Measurements from ENCODE around the gene RCCD1.

Gene RCCD1

DNA sequence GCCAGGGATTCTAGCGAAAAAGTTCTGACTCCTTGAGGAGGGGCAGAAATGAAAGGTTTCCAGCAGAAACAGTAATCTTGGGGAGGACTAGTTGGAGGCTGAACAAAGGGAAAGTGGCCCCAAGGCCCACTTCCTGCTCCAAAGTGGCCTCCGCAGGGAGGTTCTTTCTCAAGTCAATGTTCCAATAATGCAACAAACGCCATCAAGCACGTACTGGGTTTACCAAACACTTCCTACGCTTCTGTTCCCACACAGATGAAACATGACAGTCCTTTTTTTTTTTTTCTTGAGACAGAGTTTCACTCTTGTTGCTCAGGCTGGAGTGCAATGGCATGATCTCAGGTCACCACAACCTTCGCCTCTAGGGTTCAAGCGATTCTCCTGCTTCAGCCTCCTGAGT, 9.6 kb upstream of the RCCD1 start:
- no peak overlapping the region for H3K4me3 ChIP-seq (replicated peaks; ENCODE audit: low read depth, low read length)
- H3K27me3 ChIP-seq (replicated peaks; ENCODE audit: control insufficient read depth, insufficient read depth, low read length) = no peaks in the 10 kb centered on the region
- TF ChIP-seq CTCF (IDR thresholded peaks at IDR 0.05; ENCODE audit: insufficient read depth, low read length, poor library complexity, severe bottlenecking) = no peak
- no peak for DNase-seq (ENCODE audit: extremely low read depth, insufficient read length)
- peaks cover 52% of the 10 kb centered on the region for H3K36me3 ChIP-seq (ENCODE audit: control insufficient read depth, insufficient read depth, low read length)

- H3K4me3 ChIP-seq (replicated peaks; ENCODE audit: low read depth, low read length) = no peak overlapping the region
- no peak for DNase-seq (ENCODE audit: extremely low read depth, insufficient read length)
- no peak for TF ChIP-seq CTCF (IDR thresholded peaks at IDR 0.05; ENCODE audit: insufficient read depth, low read length, poor library complexity, severe bottlenecking)
- H3K36me3 ChIP-seq (ENCODE audit: control insufficient read depth, insufficient read depth, low read length) = peaks cover 49% of the 10 kb centered on the region
- H3K27me3 ChIP-seq (replicated peaks; ENCODE audit: control insufficient read depth, insufficient read depth, low read length) = no peaks in the 10 kb centered on the region
These were observed 8.1 kb upstream of the RCCD1 start for GRCh38 chr15:90946538-90946937.

DNA sequence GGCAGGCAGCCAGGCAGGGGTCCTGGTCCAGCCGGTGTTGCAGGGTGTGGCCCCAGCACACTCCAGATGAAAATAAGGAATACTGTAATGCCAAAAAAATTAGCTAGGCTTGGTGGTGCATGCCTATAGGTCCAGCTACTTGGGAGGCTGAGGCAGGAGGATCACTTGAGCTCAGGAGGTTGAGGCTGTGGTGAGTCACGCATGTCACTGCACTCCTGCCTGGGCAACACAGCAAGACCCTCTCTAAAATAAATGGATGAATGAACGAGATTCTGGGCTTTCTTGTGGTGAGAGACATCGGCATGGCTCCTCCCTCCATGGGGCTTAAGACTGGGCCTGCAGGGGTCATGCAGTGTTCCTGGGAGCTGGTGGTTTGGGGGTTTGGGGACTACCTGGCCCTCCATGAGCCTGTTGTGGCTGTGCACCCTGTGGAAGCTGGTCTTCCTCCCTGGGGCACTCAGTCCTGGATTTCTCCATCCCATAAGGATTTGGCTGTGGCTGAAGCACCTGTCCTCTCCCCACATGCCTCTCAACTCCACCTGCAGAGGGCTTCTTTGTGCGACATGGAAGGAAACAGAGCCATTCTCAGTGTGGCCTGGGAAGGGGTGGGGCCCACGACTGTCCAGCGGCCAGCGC, 7.6 kb upstream of the RCCD1 start:
- no peak for TF ChIP-seq CTCF (IDR thresholded peaks at IDR 0.05; ENCODE audit: insufficient read depth, low read length, poor library complexity, severe bottlenecking)
- Histone ChIP-seq H3K4me3 (replicated peaks; ENCODE audit: low read depth, low read length) (no peak overlapping the region), H3K36me3 (ENCODE audit: control insufficient read depth, insufficient read depth, low read length) (peaks cover 47% of the 10 kb centered on the region)

GRCh38 chr15:90947577-90948357, 6.9 kb upstream of the RCCD1 start:
- Histone ChIP-seq H3K27me3 (replicated peaks; ENCODE audit: control insufficient read depth, insufficient read depth, low read length) (no peaks in the 10 kb centered on the region), H3K36me3 (ENCODE audit: control insufficient read depth, insufficient read depth, low read length) (peaks cover 42% of the 10 kb centered on the region), H3K4me3 (replicated peaks; ENCODE audit: low read depth, low read length) (no peak overlapping the region)
- TF ChIP-seq CTCF (IDR thresholded peaks at IDR 0.05; ENCODE audit: insufficient read depth, low read length, poor library complexity, severe bottlenecking) = no peak
- DNase-seq (ENCODE audit: extremely low read depth, insufficient read length) = no peak

More for the DNA sequence above, 7.6 kb upstream of the RCCD1 start:
- H3K27me3 ChIP-seq (replicated peaks; ENCODE audit: control insufficient read depth, insufficient read depth, low read length) = no peaks in the 10 kb centered on the region
- no peak for DNase-seq (ENCODE audit: extremely low read depth, insufficient read length)

DNA sequence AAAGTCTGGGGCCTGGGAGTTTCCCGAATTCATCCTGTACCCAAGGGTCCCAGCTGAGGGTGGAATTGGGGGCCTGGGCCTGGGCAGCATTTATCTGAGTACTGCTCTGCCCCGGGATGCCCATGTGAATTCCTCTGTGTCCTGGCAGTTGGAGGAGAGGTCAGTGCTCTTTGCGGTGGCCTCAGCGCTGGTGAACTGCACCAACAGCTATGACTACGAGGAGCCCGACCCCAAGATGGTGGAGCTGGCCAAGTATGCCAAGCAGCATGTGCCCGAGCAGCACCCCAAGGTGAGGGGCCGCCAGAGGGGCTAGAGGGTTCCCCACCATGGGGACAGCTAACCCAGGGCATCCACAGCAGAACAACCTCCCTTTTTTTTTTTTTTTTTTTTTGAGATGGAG, 6.2 kb upstream of the RCCD1 start:
- no peaks in the 10 kb centered on the region for H3K27me3 ChIP-seq (replicated peaks; ENCODE audit: control insufficient read depth, insufficient read depth, low read length)
- no peak for TF ChIP-seq CTCF (IDR thresholded peaks at IDR 0.05; ENCODE audit: insufficient read depth, low read length, poor library complexity, severe bottlenecking)
- H3K4me3 ChIP-seq (replicated peaks; ENCODE audit: low read depth, low read length) = no peak overlapping the region
- DNase-seq (ENCODE audit: extremely low read depth, insufficient read length) = no peak
- peaks cover 44% of the 10 kb centered on the region for H3K36me3 ChIP-seq (ENCODE audit: control insufficient read depth, insufficient read depth, low read length)

All from GM06990 (cell line).